Sigmoid colon (tissue), 7 donors: Measurements from ENCODE around the gene TNFAIP8L3. TPM values are rescaled to one million over a fixed set of nuclear protein-coding genes. Genes with fewer than 3 reads are reported as not detected.

Experiments
- DNase-seq: peaks from one replicate; pipeline ENCODE4 v3.0.0-alpha.2; 2019
- H3K27ac ChIP-seq, 4 donors: fragments of 200-600 bp; sonication (generic); one replicate each; pipeline ENCODE4 v1.5.1; 2016 to 2019; ENCODE audit warnings: mild to moderate bottlenecking in 1 of 4
- H3K27me3 ChIP-seq, 3 donors: fragments of 200-600 bp; sonication (generic); one replicate each; pipeline ENCODE4 v1.5.1; 2019; ENCODE audit warnings: mild to moderate bottlenecking in 1 of 3
- H3K36me3 ChIP-seq, 4 donors: fragments of 200-600 bp; sonication (generic); one replicate each; pipeline ENCODE4 v1.5.1; 2016 to 2019
- H3K4me1 ChIP-seq, 4 donors: fragments of 200-600 bp; sonication (generic); one replicate each; pipeline ENCODE4 v1.5.1; 2017 to 2019
- H3K4me3 ChIP-seq, 4 donors: fragments of 200-600 bp; sonication (generic); one replicate each; pipeline ENCODE4 v1.5.1; 2017 to 2019; ENCODE audit warnings: mild to moderate bottlenecking in 2 of 4, moderate library complexity in 1 of 4
- H3K9me3 ChIP-seq, 4 donors: fragments of 200-600 bp in 3 of 4; sonication (generic) in 3 of 4; one replicate each; pipeline versions ENCODE4 v1.5.1 to v1.6.1; 2013 to 2019
- CTCF ChIP-seq, 4 experiments: fragments of 450-650 bp in 3 of 4; fragments of 200-600 bp in 1 of 4; IDR thresholded peaks; one replicate each; pipeline ENCODE4 v1.5.1; 2016 to 2019; ENCODE audit warnings: antibody characterized with exemption in 4 of 4, mild to moderate bottlenecking in 3 of 4, moderate library complexity in 2 of 4
- EP300 ChIP-seq, 4 donors: sonication (generic); formaldehyde crosslinking; IDR thresholded peaks; one replicate each; pipeline ENCODE4 v1.6.1; 2017; ENCODE audit warnings: antibody characterized with exemption in 4 of 4
- POLR2A ChIP-seq, 2 donors: fragments of 450-650 bp; IDR thresholded peaks; one replicate each; pipeline ENCODE4 v1.6.1; 2016; ENCODE audit warnings: antibody characterized with exemption in 2 of 2, mild to moderate bottlenecking in 2 of 2, moderate library complexity in 2 of 2
- POLR2AphosphoS5 ChIP-seq, 4 donors: sonication (generic); formaldehyde crosslinking; IDR thresholded peaks; one replicate each; pipeline ENCODE4 v1.6.1; 2017; ENCODE audit warnings: antibody characterized with exemption in 4 of 4
- WGBS, 2 donors: extraction: QIAGEN DNeasy Blood & Tissue Kit; methylation state at CpG; one replicate each; pipeline ENCODE4 v1.1.7; 2013; 5-methylcytosine and 5-hydroxymethylcytosine counted together
- intact Hi-C: fragments of 100-400 bp; cut with DNase I; formaldehyde crosslinking; loops from one replicate; pipeline ENCODE4 v1.15.1; 2023
- polyA plus RNA-seq, 3 donors: library from polyadenylated mRNA; stranded (reverse); fragments of 200-250 nt; gene quantifications; one replicate each; pipeline ENCODE4 v1.2.3, GENCODE V29; 2013
- total RNA-seq, 4 donors: library from RNA; depleted of rRNA; stranded (reverse); fragments of >200 nt; gene quantifications; one replicate each; pipeline ENCODE4 v1.1.0, GENCODE V29; 2016
- donor health status: healthy with polysubstance abuse.
- donor health status: Bipolar disorder and iron deficiency.
- donor health status: healthy.

The TNFAIP8L3 gene
- total and polyA plus RNA-seq, 7 donors = 6.1 to 13.5 (median 9.2) TPM

DNA sequence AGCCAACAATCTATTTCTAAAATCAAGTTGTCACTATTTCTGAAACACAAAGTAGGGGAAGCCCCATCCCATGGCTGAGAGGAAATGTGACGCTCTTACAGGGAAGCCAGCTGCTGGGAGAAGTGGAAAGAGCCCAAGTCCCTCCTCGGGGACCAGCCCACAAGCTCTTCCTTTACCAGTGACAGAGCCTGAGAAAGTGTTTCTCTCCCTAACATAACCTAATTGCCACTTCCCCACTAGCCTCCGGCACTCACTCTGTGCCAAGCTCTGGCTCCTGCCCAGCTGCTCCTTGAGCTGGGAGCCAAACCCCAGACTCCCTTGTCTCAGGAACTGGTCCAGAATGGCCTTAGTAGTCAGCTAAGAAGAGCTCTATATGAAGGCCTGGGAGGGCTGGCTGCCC lies 42.9 kb downstream of the TNFAIP8L3 start:
- no peaks in the 10 kb centered on the region for H3K9me3 ChIP-seq
- WGBS, 2 donors = 49 to 64% methylated on average over 3 of the region's 3 CpGs
- no peaks in the 10 kb centered on the region for H3K27me3 ChIP-seq
- intact Hi-C loops = no loop called here
- no peak overlapping the region for H3K27ac ChIP-seq
- peaks cover 0 to 27% (median 20%) of the 10 kb centered on the region in 4 donors for H3K4me1 ChIP-seq
- no peaks in the 10 kb centered on the region for H3K36me3 ChIP-seq
- DNase-seq = no peak
- H3K4me3 ChIP-seq = no peak overlapping the region
- TF ChIP-seq POLR2AphosphoS5 (IDR thresholded peaks at IDR 0.05) = peak in 1 of 4 donors; percentile 27
- no peak for TF ChIP-seq POLR2A (IDR thresholded peaks at IDR 0.05)

DNA sequence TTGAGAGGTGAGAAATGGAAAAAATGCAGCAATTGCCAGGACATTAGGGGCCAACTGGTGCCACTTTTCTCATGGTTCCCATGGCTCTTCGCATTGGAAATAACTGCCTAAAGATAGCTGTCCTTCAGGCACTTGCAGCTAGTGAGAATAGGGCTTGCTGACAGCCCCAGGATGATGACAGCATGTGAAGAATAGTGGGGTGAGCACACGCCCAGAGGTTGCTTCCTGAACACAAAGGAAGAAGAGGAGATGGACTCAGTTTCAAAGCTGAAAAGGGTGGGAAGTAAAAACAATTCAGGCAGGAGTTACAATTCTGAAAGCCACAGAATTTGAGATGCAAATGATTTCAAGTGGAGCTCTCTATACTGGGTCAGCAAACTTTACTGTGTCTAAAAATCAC lies 45.6 kb downstream of the TNFAIP8L3 start:
- DNase-seq = no peak
- intact Hi-C loops = loop anchor here (10.0 kb wide), 1 partner anchor 46 kb away; the partner anchor contains the start of gene TNFAIP8L3
- H3K9me3 ChIP-seq = no peaks in the 10 kb centered on the region
- no peaks in the 10 kb centered on the region for H3K36me3 ChIP-seq
- no peaks in the 10 kb centered on the region for H3K27me3 ChIP-seq
- no peak overlapping the region for H3K4me3 ChIP-seq
- H3K4me1 ChIP-seq = peaks cover 0 to 36% (median 33%) of the 10 kb centered on the region in 4 donors
- TF ChIP-seq POLR2AphosphoS5 (IDR thresholded peaks at IDR 0.05) (no peak), POLR2A (IDR thresholded peaks at IDR 0.05) (no peak), CTCF (IDR thresholded peaks at IDR 0.05) (no peak), EP300 (IDR thresholded peaks at IDR 0.05) (no peak)
- H3K27ac ChIP-seq = no peak overlapping the region
- WGBS, 2 donors = 74 to 89% methylated on average over 2 of the region's 2 CpGs

DNA sequence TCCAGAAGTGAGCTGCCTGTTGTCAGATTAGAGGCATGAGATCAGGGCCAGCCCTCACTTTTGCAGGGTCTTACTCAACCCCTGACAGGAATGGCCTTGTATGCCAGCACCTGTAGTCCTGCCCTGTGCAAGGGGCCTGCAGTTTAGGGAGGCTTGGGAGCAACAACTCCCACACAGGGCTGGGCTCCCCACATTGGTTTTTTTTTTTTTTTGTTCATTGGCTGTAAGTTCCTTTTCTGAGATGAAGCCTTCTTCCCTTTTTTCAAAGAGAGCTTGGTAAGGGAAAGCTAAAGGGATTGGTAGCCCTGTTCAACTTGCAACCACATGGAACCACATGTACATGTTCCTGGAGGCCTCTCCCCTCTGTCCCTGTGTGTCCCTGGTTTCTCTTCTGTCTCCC lies 46.4 kb downstream of the TNFAIP8L3 start:
- H3K9me3 ChIP-seq = no peaks in the 10 kb centered on the region
- intact Hi-C loops = loop anchor here (10.0 kb wide), 1 partner anchor 46 kb away; the partner anchor contains the start of gene TNFAIP8L3
- TF ChIP-seq EP300 (IDR thresholded peaks at IDR 0.05) (no peak), POLR2AphosphoS5 (IDR thresholded peaks at IDR 0.05) (no peak), CTCF (IDR thresholded peaks at IDR 0.05) (no peak), POLR2A (IDR thresholded peaks at IDR 0.05) (no peak)
- DNase-seq = no peak
- no peaks in the 10 kb centered on the region for H3K36me3 ChIP-seq
- H3K27me3 ChIP-seq = no peaks in the 10 kb centered on the region
- H3K4me3 ChIP-seq = no peak overlapping the region
- no peak overlapping the region for H3K27ac ChIP-seq
- H3K4me1 ChIP-seq = peaks cover 0 to 41% (median 34%) of the 10 kb centered on the region in 4 donors

GRCh38 chr15:51046799-51047449 lies 47.8 kb downstream of the TNFAIP8L3 start:
- H3K4me3 ChIP-seq = no peak overlapping the region
- H3K9me3 ChIP-seq = no peaks in the 10 kb centered on the region
- TF ChIP-seq POLR2A (IDR thresholded peaks at IDR 0.05) = no peak
- no peaks in the 10 kb centered on the region for H3K36me3 ChIP-seq
- peak overlapping the region in 2 of 4 donors; percentile 3 to 23 for H3K27ac ChIP-seq
- WGBS, 2 donors = 22 to 54% methylated on average over 3 of the region's 3 CpGs
- H3K27me3 ChIP-seq = no peaks in the 10 kb centered on the region
- peaks cover 0 to 36% (median 30%) of the 10 kb centered on the region in 4 donors for H3K4me1 ChIP-seq
- peak; percentile 71 for DNase-seq
- intact Hi-C loops = loop anchor here (10.0 kb wide), 1 partner anchor 48 kb away; the partner anchor contains the start of gene TNFAIP8L3

DNA sequence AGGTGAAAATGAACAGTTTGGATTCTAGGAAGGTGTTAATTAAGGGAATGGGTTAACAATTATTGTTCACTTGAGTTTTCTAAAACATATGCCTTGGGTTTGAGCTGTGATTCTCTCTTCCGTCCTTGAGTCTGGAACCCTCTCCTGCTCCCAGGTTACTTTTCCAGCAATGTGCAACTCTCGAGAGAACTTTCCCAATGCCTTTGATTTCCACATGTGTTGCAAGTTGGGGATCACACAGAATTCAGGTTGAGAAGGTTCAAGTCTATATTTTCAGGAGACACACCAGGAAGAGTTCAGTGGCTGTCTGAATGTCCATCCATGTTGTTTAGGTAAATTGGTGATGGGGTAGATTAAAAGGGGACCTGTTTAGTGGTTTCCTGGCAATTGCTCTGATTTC lies 48.7 kb downstream of the TNFAIP8L3 start:
- H3K4me3 ChIP-seq = no peak overlapping the region
- intact Hi-C loops = loop anchor here (10.0 kb wide), 1 partner anchor 49 kb away; the partner anchor contains the start of gene TNFAIP8L3
- WGBS, 2 donors = 95 to 96% methylated on average over 2 of the region's 2 CpGs
- H3K36me3 ChIP-seq = no peaks in the 10 kb centered on the region
- H3K27ac ChIP-seq = no peak overlapping the region
- H3K9me3 ChIP-seq = no peaks in the 10 kb centered on the region
- no peak for DNase-seq
- H3K4me1 ChIP-seq = peaks cover 0 to 30% (median 23%) of the 10 kb centered on the region in 4 donors
- no peaks in the 10 kb centered on the region for H3K27me3 ChIP-seq
- TF ChIP-seq CTCF (IDR thresholded peaks at IDR 0.05) (no peak), POLR2AphosphoS5 (IDR thresholded peaks at IDR 0.05) (no peak), EP300 (IDR thresholded peaks at IDR 0.05) (no peak), POLR2A (IDR thresholded peaks at IDR 0.05) (no peak)
